ENCODE results near the gene SPNS2.

SPNS2 gene

GRCh38 chr17:4469552-4469951 lies 29.1 kb upstream of the SPNS2 start:
- no peak overlapping the region for H2AK5ac ChIP-seq (ENCODE audit: low read length)
- H3K9ac ChIP-seq (ENCODE audit: low read length), result no peak overlapping the region
- no peak overlapping the region for H3K4me3 ChIP-seq (ENCODE audit: low read depth, low read length)
- WGBS (ENCODE audit: extremely low coverage, insufficient coverage, insufficient read length), result no CpG with 5 or more reads among the region's 12 CpGs
- no peak overlapping the region for H2AFZ ChIP-seq (ENCODE audit: insufficient read depth, low read length, poor library complexity)
- peaks cover 30% of the 10 kb centered on the region for H3K79me1 ChIP-seq (ENCODE audit: low read length)
- H3K79me2 ChIP-seq (ENCODE audit: control insufficient read depth, insufficient read depth, low read length, poor library complexity), result peaks cover 11% of the 10 kb centered on the region
- no peak overlapping the region for H3K23ac ChIP-seq (ENCODE audit: low read length)
- peak overlapping the region; percentile 89 for H2BK12ac ChIP-seq (ENCODE audit: low read length)
- no peak overlapping the region for H3K27ac ChIP-seq (ENCODE audit: low read depth, low read length)
- no peak for DNase-seq
- H3K14ac ChIP-seq (ENCODE audit: low read length), result no peak overlapping the region
- H3K4me2 ChIP-seq (ENCODE audit: low read length), result no peak overlapping the region
- no peaks in the 10 kb centered on the region for H3K27me3 ChIP-seq (ENCODE audit: insufficient read depth, low read length)
- peak overlapping the region; percentile 69 for H4K91ac ChIP-seq (ENCODE audit: low read depth, low read length)
- H3K36me3 ChIP-seq (ENCODE audit: control insufficient read depth in 1 of 2, insufficient read depth in 2 of 2, low read length in 2 of 2), result no peaks in the 10 kb centered on the region
- no peak overlapping the region for H2BK5ac ChIP-seq (ENCODE audit: low read depth, low read length, poor library complexity)
- no peaks in the 10 kb centered on the region for H3K9me3 ChIP-seq (ENCODE audit: insufficient read depth, low read depth, low read length)
- H3K4ac ChIP-seq (ENCODE audit: low read depth, low read length), result no peak overlapping the region
- no peak overlapping the region for H4K8ac ChIP-seq (ENCODE audit: low read depth, low read length)
- H2BK120ac ChIP-seq (ENCODE audit: insufficient read depth, low read length, poor library complexity), result no peak overlapping the region
- peaks cover 22 to 31% of the 10 kb centered on the region in 2 experiments for H3K4me1 ChIP-seq (ENCODE audit: control insufficient read depth in 1 of 2, insufficient read depth in 2 of 2, low read length in 2 of 2)
- H4K12ac ChIP-seq (ENCODE audit: low read depth, low read length), result no peak overlapping the region
- H3K18ac ChIP-seq (ENCODE audit: low read length), result no peak overlapping the region

GRCh38 chr17:4472286-4472685 lies 26.4 kb upstream of the SPNS2 start:
- H3K79me2 ChIP-seq (ENCODE audit: control insufficient read depth, insufficient read depth, low read length, poor library complexity), result peaks cover 26% of the 10 kb centered on the region
- H4K12ac ChIP-seq (ENCODE audit: low read depth, low read length), result no peak overlapping the region
- H4K8ac ChIP-seq (ENCODE audit: low read depth, low read length), result no peak overlapping the region
- no peak overlapping the region for H2AFZ ChIP-seq (ENCODE audit: insufficient read depth, low read length, poor library complexity)
- peak overlapping the region; percentile 88 for H3K27ac ChIP-seq (ENCODE audit: low read depth, low read length)
- no peak overlapping the region for H3K4me3 ChIP-seq (ENCODE audit: low read depth, low read length)
- peak overlapping the region; percentile 34 for H2BK120ac ChIP-seq (ENCODE audit: insufficient read depth, low read length, poor library complexity)
- WGBS (ENCODE audit: extremely low coverage, insufficient coverage, insufficient read length), result no CpG with 5 or more reads among the region's 3 CpGs
- H3K27me3 ChIP-seq (ENCODE audit: insufficient read depth, low read length), result no peaks in the 10 kb centered on the region
- H3K14ac ChIP-seq (ENCODE audit: low read length), result no peak overlapping the region
- peaks cover 51% of the 10 kb centered on the region for H3K79me1 ChIP-seq (ENCODE audit: low read length)
- H2AK5ac ChIP-seq (ENCODE audit: low read length), result no peak overlapping the region
- peak; percentile 85 to 86 for DNase-seq
- H4K91ac ChIP-seq (ENCODE audit: low read depth, low read length), result no peak overlapping the region
- no peak overlapping the region for H3K23ac ChIP-seq (ENCODE audit: low read length)
- H2BK5ac ChIP-seq (ENCODE audit: low read depth, low read length, poor library complexity), result peak overlapping the region; percentile 86
- peaks cover 37 to 45% of the 10 kb centered on the region in 2 experiments for H3K4me1 ChIP-seq (ENCODE audit: control insufficient read depth in 1 of 2, insufficient read depth in 2 of 2, low read length in 2 of 2)
- no peaks in the 10 kb centered on the region for H3K36me3 ChIP-seq (ENCODE audit: control insufficient read depth in 1 of 2, insufficient read depth in 2 of 2, low read length in 2 of 2)
- no peak overlapping the region for H3K4ac ChIP-seq (ENCODE audit: low read depth, low read length)
- H3K18ac ChIP-seq (ENCODE audit: low read length), result no peak overlapping the region
- H3K9me3 ChIP-seq (ENCODE audit: insufficient read depth, low read depth, low read length), result peaks cover 2% of the 10 kb centered on the region
- no peak overlapping the region for H2BK12ac ChIP-seq (ENCODE audit: low read length)
- H3K4me2 ChIP-seq (ENCODE audit: low read length), result no peak overlapping the region
- no peak overlapping the region for H3K9ac ChIP-seq (ENCODE audit: low read length)

GRCh38 chr17:4474093-4474492 lies 24.6 kb upstream of the SPNS2 start:
- peak overlapping the region; percentile 86 for H2BK120ac ChIP-seq (ENCODE audit: insufficient read depth, low read length, poor library complexity)
- H4K8ac ChIP-seq (ENCODE audit: low read depth, low read length), result peak overlapping the region; percentile 19
- H3K27ac ChIP-seq (ENCODE audit: low read depth, low read length), result peak overlapping the region; percentile 99
- H3K36me3 ChIP-seq (ENCODE audit: control insufficient read depth in 1 of 2, insufficient read depth in 2 of 2, low read length in 2 of 2), result no peaks in the 10 kb centered on the region
- no peak overlapping the region for H3K4me3 ChIP-seq (ENCODE audit: low read depth, low read length)
- peaks cover 26% of the 10 kb centered on the region for H3K79me2 ChIP-seq (ENCODE audit: control insufficient read depth, insufficient read depth, low read length, poor library complexity)
- no CpG with 5 or more reads among the region's 13 CpGs for WGBS (ENCODE audit: extremely low coverage, insufficient coverage, insufficient read length)
- H3K4me1 ChIP-seq (ENCODE audit: control insufficient read depth in 1 of 2, insufficient read depth in 2 of 2, low read length in 2 of 2), result peaks cover 39 to 49% of the 10 kb centered on the region in 2 experiments
- peaks cover 4% of the 10 kb centered on the region for H3K9me3 ChIP-seq (ENCODE audit: insufficient read depth, low read depth, low read length)
- no peak overlapping the region for H3K23ac ChIP-seq (ENCODE audit: low read length)
- peaks cover 59% of the 10 kb centered on the region for H3K79me1 ChIP-seq (ENCODE audit: low read length)
- H4K12ac ChIP-seq (ENCODE audit: low read depth, low read length), result peak overlapping the region; percentile 20
- peak overlapping the region; percentile 100 for H4K91ac ChIP-seq (ENCODE audit: low read depth, low read length)
- no peak overlapping the region for H3K4me2 ChIP-seq (ENCODE audit: low read length)
- peak overlapping the region; percentile 35 for H3K18ac ChIP-seq (ENCODE audit: low read length)
- no peaks in the 10 kb centered on the region for H3K27me3 ChIP-seq (ENCODE audit: insufficient read depth, low read length)
- H2BK12ac ChIP-seq (ENCODE audit: low read length), result peak overlapping the region; percentile 100
- H3K9ac ChIP-seq (ENCODE audit: low read length), result no peak overlapping the region
- H3K4ac ChIP-seq (ENCODE audit: low read depth, low read length), result peak overlapping the region; percentile 14
- H2AK5ac ChIP-seq (ENCODE audit: low read length), result peak overlapping the region; percentile 28
- H2BK5ac ChIP-seq (ENCODE audit: low read depth, low read length, poor library complexity), result peak overlapping the region; percentile 91
- no peak for DNase-seq
- peak overlapping the region; percentile 62 for H2AFZ ChIP-seq (ENCODE audit: insufficient read depth, low read length, poor library complexity)
- peak overlapping the region; percentile 78 for H3K14ac ChIP-seq (ENCODE audit: low read length)

GRCh38 chr17:4475001-4475400 lies 23.7 kb upstream of the SPNS2 start:
- Histone ChIP-seq H3K4ac (ENCODE audit: low read depth, low read length) (peak overlapping the region; percentile 84), H3K18ac (ENCODE audit: low read length) (peak overlapping the region; percentile 35), H2AFZ (ENCODE audit: insufficient read depth, low read length, poor library complexity) (peak overlapping the region; percentile 18), H3K14ac (ENCODE audit: low read length) (peak overlapping the region; percentile 93), H3K27me3 (ENCODE audit: insufficient read depth, low read length) (no peaks in the 10 kb centered on the region), H3K4me2 (ENCODE audit: low read length) (peak overlapping the region; percentile 37), H2BK120ac (ENCODE audit: insufficient read depth, low read length, poor library complexity) (peak overlapping the region; percentile 98), H3K4me3 (ENCODE audit: low read depth, low read length) (no peak overlapping the region), H4K12ac (ENCODE audit: low read depth, low read length) (peak overlapping the region; percentile 2), H3K4me1 (ENCODE audit: control insufficient read depth in 1 of 2, insufficient read depth in 2 of 2, low read length in 2 of 2) (peaks cover 39 to 48% of the 10 kb centered on the region in 2 experiments), H3K79me1 (ENCODE audit: low read length) (peaks cover 64% of the 10 kb centered on the region), H2BK5ac (ENCODE audit: low read depth, low read length, poor library complexity) (peak overlapping the region; percentile 93), H3K23ac (ENCODE audit: low read length) (no peak overlapping the region), H3K36me3 (ENCODE audit: control insufficient read depth in 1 of 2, insufficient read depth in 2 of 2, low read length in 2 of 2) (no peaks in the 10 kb centered on the region), H3K27ac (ENCODE audit: low read depth, low read length) (peak overlapping the region; percentile 99), H4K91ac (ENCODE audit: low read depth, low read length) (peak overlapping the region; percentile 100), H2AK5ac (ENCODE audit: low read length) (peak overlapping the region; percentile 28), H3K9ac (ENCODE audit: low read length) (no peak overlapping the region), H3K79me2 (ENCODE audit: control insufficient read depth, insufficient read depth, low read length, poor library complexity) (peaks cover 26% of the 10 kb centered on the region), H3K9me3 (ENCODE audit: insufficient read depth, low read depth, low read length) (peaks cover 4% of the 10 kb centered on the region), H2BK12ac (ENCODE audit: low read length) (peak overlapping the region; percentile 100), H4K8ac (ENCODE audit: low read depth, low read length) (peak overlapping the region; percentile 80)
- WGBS (ENCODE audit: extremely low coverage, insufficient coverage, insufficient read length), result no CpG with 5 or more reads among the region's 9 CpGs
- peak; percentile 72 to 80 for DNase-seq

All from trophoblast cell (in vitro differentiated cells and primary cell).